ENCODE data around the gene ANP32B. TPM values are rescaled to one million over a fixed set of nuclear protein-coding genes. Genes with fewer than 3 reads are reported as not detected.
"Not testable (repeated sequence)": the region's sequence is repeated elsewhere in the genome, so short reads cannot be mapped to it uniquely, and the experiment has no call there.

ANP32B gene
- total RNA-seq, 2 experiments from 2014 or later, result 317 to 335 TPM

DNA sequence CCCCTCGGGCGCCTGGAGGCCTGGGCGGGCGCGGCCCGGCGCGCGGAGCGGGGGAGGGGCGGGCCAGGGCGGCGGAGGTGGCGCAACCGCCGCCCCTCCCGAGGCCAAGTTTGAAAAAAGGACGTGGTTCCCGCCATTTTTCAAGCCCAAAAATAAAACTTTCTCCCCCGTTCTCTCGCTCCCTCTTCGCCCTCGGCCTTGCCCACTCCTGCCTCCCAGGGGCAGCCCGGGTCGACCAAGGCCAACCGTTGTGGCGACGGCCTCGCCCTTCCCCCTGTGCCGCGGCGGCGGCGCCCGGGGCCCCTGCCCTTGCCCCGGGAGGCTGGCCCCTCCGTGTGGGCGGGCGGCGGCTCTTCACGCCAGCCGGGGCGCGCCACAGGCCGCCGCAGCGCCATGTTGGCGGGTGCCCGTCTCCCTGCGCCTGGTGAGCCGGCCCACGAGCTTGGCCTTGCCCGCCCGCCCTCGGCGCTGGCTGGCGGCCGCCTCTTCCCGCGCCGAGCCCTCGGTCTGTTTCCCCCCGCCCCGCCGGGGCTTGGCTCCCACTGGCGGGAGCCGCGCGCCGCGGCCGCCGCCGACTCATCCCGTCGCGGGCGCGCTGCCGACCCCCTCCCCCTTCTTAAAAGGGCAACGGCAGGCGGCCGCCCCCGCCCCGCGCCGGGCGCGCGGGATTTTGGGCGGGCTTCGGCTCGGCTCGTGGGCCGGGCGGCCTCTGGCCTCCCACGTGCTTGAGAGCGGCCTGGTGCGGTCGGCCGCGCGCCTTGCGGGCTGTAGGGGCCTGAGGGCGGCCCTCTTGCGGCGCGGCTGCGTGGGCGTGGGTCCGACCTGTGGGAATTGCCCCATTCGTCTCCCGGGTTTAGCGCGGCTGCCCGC lies 1.3 kb downstream of the ANP32B start:
- ChIA-PET POLR2A (interaction anchor here (0.9 to 13.8 kb wide), 29 partner anchors 8 to 1238 kb away, joined by 3 to 180 read pairs (median 8); partner anchors contain the start of genes FOXE1, HEMGN, NANS and NCBP1), CTCF (interaction anchor here (1.4 to 8.6 kb wide), 10 partner anchors 9 to 124 kb away, joined by 3 to 88 read pairs (median 6); partner anchors contain the start of gene TRMO)
- peak overlapping the region; percentile 64 for H3K4me3 Mint-ChIP-seq
- peak overlapping the region; percentile 76 for H3K27ac Mint-ChIP-seq
- H3K36me3 Mint-ChIP-seq (ENCODE audit: low read depth), result peaks cover 16% of the 10 kb centered on the region
- peak; percentile 79 for DNase-seq
- no peaks in the 10 kb centered on the region for H3K9me3 Mint-ChIP-seq
- H3K4me1 Mint-ChIP-seq, result peaks cover 60% of the 10 kb centered on the region
- no peaks in the 10 kb centered on the region for H3K27me3 Mint-ChIP-seq

DNA sequence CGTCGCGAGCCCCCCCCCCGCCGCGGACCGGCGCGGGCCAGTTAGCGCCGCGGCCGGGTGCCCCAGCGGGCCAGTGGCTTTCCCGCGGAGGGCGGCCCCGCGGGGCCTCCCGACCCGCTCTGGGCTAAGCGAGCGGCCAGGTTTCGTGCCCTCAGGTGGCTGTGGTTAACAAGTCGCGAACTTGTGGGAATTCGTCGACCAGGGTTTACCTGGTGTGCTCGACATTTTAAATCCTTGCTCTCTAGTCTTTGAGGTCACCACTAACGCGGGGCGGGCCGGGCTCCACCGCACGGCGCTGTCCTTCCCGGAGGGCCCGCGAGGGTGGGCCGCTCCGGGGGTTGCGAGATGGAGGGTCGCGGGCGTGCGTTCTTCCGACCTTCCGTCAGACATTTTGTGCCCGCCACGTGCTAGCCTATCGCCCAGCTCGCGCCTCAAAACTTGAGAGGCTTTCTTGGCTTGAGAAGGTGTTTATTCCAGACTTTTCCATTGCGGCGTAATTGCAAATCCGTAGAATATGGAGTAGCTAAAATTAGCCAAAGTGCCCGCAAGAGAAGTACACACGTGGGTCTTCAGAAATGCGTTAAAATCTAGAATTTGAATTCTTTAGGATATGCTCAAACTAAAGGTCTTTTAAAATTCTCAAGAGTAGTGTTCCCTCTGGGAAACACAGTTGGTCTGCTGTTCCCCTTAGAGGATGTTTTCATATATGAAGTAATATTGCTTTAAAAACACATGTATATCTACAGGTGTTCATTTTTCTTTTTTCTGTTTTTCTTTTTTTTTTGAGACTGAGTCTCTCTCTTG lies 2.1 kb downstream of the ANP32B start:
- Mint-ChIP-seq H3K4me3 (peak overlapping the region; percentile 83), H3K9me3 (no peaks in the 10 kb centered on the region), H3K27me3 (no peaks in the 10 kb centered on the region), H3K4me1 (peaks cover 64% of the 10 kb centered on the region), H3K36me3 (ENCODE audit: low read depth) (peaks cover 16% of the 10 kb centered on the region), H3K27ac (peak overlapping the region; percentile 87)
- CTCF ChIA-PET, result interaction anchor here (1.2 to 8.6 kb wide), 5 partner anchors 12 to 123 kb away, joined by 4 to 88 read pairs (median 5); partner anchors contain the start of gene TRMO
- POLR2A ChIA-PET, result interaction anchor here (0.8 to 13.8 kb wide), 12 partner anchors 7 to 352 kb away, joined by 3 to 180 read pairs (median 14); partner anchors contain the start of genes NANS, NCBP1, TBC1D2 and TRIM14
- DNase-seq, result peak; percentile 52

DNA sequence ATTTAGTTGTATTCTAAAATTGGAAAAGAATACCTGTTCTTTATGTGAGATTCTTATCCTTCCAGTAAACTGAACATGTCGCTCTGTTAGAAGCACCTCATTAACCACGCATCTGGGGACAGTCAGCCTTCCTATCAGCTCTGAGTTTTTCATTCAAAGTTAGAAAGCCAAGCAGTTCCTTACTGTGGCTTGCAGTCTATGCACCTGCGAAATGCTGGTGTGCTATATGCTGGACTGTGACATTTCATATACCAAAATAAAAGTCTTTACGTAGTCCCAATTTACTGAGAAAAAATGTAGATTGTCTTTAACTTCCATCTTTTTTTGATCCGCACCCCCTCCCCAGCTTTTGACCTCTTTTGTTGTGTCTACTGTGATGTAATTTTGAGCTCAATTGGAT lies 4.3 kb downstream of the ANP32B start:
- H3K9me3 Mint-ChIP-seq, result no peaks in the 10 kb centered on the region
- CTCF ChIA-PET, result interaction anchor here (1.1 to 8.6 kb wide), 4 partner anchors 8 to 65 kb away, joined by 3 to 88 read pairs (median 4); partner anchors contain the start of gene TRMO
- no peak for DNase-seq
- H3K27ac Mint-ChIP-seq, result no peak overlapping the region
- H3K36me3 Mint-ChIP-seq (ENCODE audit: low read depth), result peaks cover 16% of the 10 kb centered on the region
- no peaks in the 10 kb centered on the region for H3K27me3 Mint-ChIP-seq
- peaks cover 69% of the 10 kb centered on the region for H3K4me1 Mint-ChIP-seq
- POLR2A ChIA-PET, result interaction anchor here (1.0 to 13.8 kb wide), 9 partner anchors 14 to 269 kb away, joined by 3 to 180 read pairs (median 4); partner anchors contain the start of genes NANS, TBC1D2 and TRMO
- no peak overlapping the region for H3K4me3 Mint-ChIP-seq

GRCh38 chr9:97990259-97990658 lies 7.1 kb downstream of the ANP32B start:
- Mint-ChIP-seq H3K36me3 (ENCODE audit: low read depth) (peaks cover 33% of the 10 kb centered on the region), H3K4me3 (no peak overlapping the region), H3K27ac (peak overlapping the region; percentile 36), H3K27me3 (no peaks in the 10 kb centered on the region), H3K9me3 (no peaks in the 10 kb centered on the region), H3K4me1 (peaks cover 93% of the 10 kb centered on the region)
- DNase-seq, result no peak
- ChIA-PET POLR2A (interaction anchor here (13.8 kb wide), 1 partner anchor 12 kb away, joined by 168 read pairs; no protein-coding TSS in a partner anchor), CTCF (no interaction called here)

- ChIA-PET CTCF (interaction anchor here (1.3 kb wide), 1 partner anchor 49 kb away, joined by 4 read pairs; no protein-coding TSS in a partner anchor), POLR2A (interaction anchor here (0.7 to 13.8 kb wide), 5 partner anchors 9 to 359 kb away, joined by 3 to 168 read pairs (median 12); partner anchors contain the start of genes ANP32B, NCBP1, TRMO and TSTD2)
- Mint-ChIP-seq H3K27ac (peak overlapping the region; percentile 82), H3K4me3 (no peak overlapping the region), H3K27me3 (no peaks in the 10 kb centered on the region), H3K4me1 (peaks cover 80% of the 10 kb centered on the region), H3K36me3 (ENCODE audit: low read depth) (peaks cover 34% of the 10 kb centered on the region), H3K9me3 (no peaks in the 10 kb centered on the region)
- no peak for DNase-seq
Measured at GRCh38 chr9:97991818-97992217, 8.7 kb downstream of the ANP32B start.

GRCh38 chr9:97992219-97992618 lies 9.1 kb downstream of the ANP32B start:
- ChIA-PET CTCF (interaction anchor here (1.0 kb wide), 1 partner anchor 10 kb away, joined by 3 read pairs; no protein-coding TSS in a partner anchor), POLR2A (interaction anchor here (0.7 to 13.8 kb wide), 5 partner anchors 9 to 359 kb away, joined by 3 to 168 read pairs (median 12); partner anchors contain the start of genes ANP32B, NCBP1, TRMO and TSTD2)
- Mint-ChIP-seq H3K9me3 (no peaks in the 10 kb centered on the region), H3K27me3 (no peaks in the 10 kb centered on the region), H3K36me3 (ENCODE audit: low read depth) (peaks cover 38% of the 10 kb centered on the region), H3K4me1 (peaks cover 82% of the 10 kb centered on the region), H3K27ac (peak overlapping the region; percentile 82), H3K4me3 (no peak overlapping the region)
- no peak for DNase-seq

- Mint-ChIP-seq H3K4me3 (peak overlapping the region; percentile 17), H3K27me3 (no peaks in the 10 kb centered on the region), H3K9me3 (no peaks in the 10 kb centered on the region), H3K36me3 (ENCODE audit: low read depth) (peaks cover 42% of the 10 kb centered on the region), H3K27ac (peak overlapping the region; percentile 82), H3K4me1 (peaks cover 75% of the 10 kb centered on the region)
- ChIA-PET POLR2A (interaction anchor here (1.4 to 13.8 kb wide), 4 partner anchors 9 to 70 kb away, joined by 5 to 168 read pairs (median 26); partner anchors contain the start of genes ANP32B and TRMO), CTCF (interaction anchor here (0.9 to 1.0 kb wide), 2 partner anchors 10 to 11 kb away, joined by 3 read pairs; partner anchors contain the start of gene ANP32B)
- no peak for DNase-seq
Measured at GRCh38 chr9:97993000-97993399, 9.9 kb downstream of the ANP32B start.

- Mint-ChIP-seq H3K9me3 (no peaks in the 10 kb centered on the region), H3K27me3 (no peaks in the 10 kb centered on the region), H3K4me3 (no peak overlapping the region), H3K4me1 (peaks cover 68% of the 10 kb centered on the region), H3K36me3 (ENCODE audit: low read depth) (peaks cover 51% of the 10 kb centered on the region), H3K27ac (peak overlapping the region; percentile 21)
- ChIA-PET CTCF (no interaction called here), POLR2A (interaction anchor here (4.1 to 14.1 kb wide), 2 partner anchors 7 to 12 kb away, joined by 40 to 168 read pairs; partner anchors contain the start of gene ANP32B)
- DNase-seq, result no peak
Measured at GRCh38 chr9:97994703-97995102, 11.6 kb downstream of the ANP32B start.

- CTCF ChIA-PET, result interaction anchor here (1.0 to 2.2 kb wide), 2 partner anchors 9 to 73 kb away, joined by 3 to 5 read pairs; no protein-coding TSS in a partner anchor
- H3K4me3 Mint-ChIP-seq, H3K27ac Mint-ChIP-seq, H3K27me3 Mint-ChIP-seq, H3K9me3 Mint-ChIP-seq, DNase-seq: not testable (repeated sequence)
- POLR2A ChIA-PET, result interaction anchor here (0.6 to 14.1 kb wide), 7 partner anchors 9 to 59 kb away, joined by 3 to 168 read pairs (median 3); partner anchors contain the start of genes ANP32B and NANS
- H3K4me1 Mint-ChIP-seq, result peaks cover 53% of the 10 kb centered on the region
- peaks cover 63% of the 10 kb centered on the region for H3K36me3 Mint-ChIP-seq (ENCODE audit: low read depth)
Measured at GRCh38 chr9:97996676-97997075, 13.5 kb downstream of the ANP32B start.

GRCh38 chr9:97997330-97998276 lies 14.5 kb downstream of the ANP32B start:
- CTCF ChIA-PET, result interaction anchor here (0.5 to 3.3 kb wide), 7 partner anchors 8 to 118 kb away, joined by 3 to 9 read pairs (median 5); partner anchors contain the start of gene ANP32B
- no peaks in the 10 kb centered on the region for H3K27me3 Mint-ChIP-seq

GRCh38 chr9:98002808-98003207 lies 19.7 kb downstream of the ANP32B start:
- no peak overlapping the region for H3K4me3 Mint-ChIP-seq
- CTCF ChIA-PET, result interaction anchor here (0.9 to 2.1 kb wide), 2 partner anchors 19 to 32 kb away, joined by 5 to 6 read pairs; partner anchors contain the start of gene ANP32B
- peaks cover 43% of the 10 kb centered on the region for H3K4me1 Mint-ChIP-seq
- DNase-seq, result no peak
- H3K36me3 Mint-ChIP-seq (ENCODE audit: low read depth), result peaks cover 80% of the 10 kb centered on the region
- no peaks in the 10 kb centered on the region for H3K27me3 Mint-ChIP-seq
- H3K27ac Mint-ChIP-seq, result peak overlapping the region; percentile 21
- H3K9me3 Mint-ChIP-seq, result no peaks in the 10 kb centered on the region
- POLR2A ChIA-PET, result interaction anchor here (14.1 kb wide), 1 partner anchor 15 kb away, joined by 168 read pairs; the partner anchor contains the start of gene ANP32B

More at GRCh38 chr9:97997330-97998276, 14.5 kb downstream of the ANP32B start:
- POLR2A ChIA-PET, result interaction anchor here (0.6 to 14.1 kb wide), 8 partner anchors 9 to 59 kb away, joined by 3 to 168 read pairs (median 3); partner anchors contain the start of genes ANP32B and NANS
- Mint-ChIP-seq H3K27ac (peak overlapping the region; percentile 26), H3K4me3 (no peak overlapping the region), H3K9me3 (no peaks in the 10 kb centered on the region), H3K36me3 (ENCODE audit: low read depth) (peaks cover 72% of the 10 kb centered on the region), H3K4me1 (peaks cover 48% of the 10 kb centered on the region)
- no peak for DNase-seq

Data from activated CD4-positive, alpha-beta memory T cell treated with anti-CD3 and anti-CD28 coated beads, Interleukin-2, amount 10 ng/mL, durations not matched to agents 7 days and 5 days (primary cell).